Stimulated activated CD4-positive, alpha-beta T cell treated with anti-CD3 and anti-CD28 coated beads, Interleukin-12 subunit alpha, Interleukin-12 subunit beta, amount 100 ng/mL, for 4 hours (primary cell): ENCODE data around the gene GOSR1.
"Not testable (repeated sequence)": the region's sequence is repeated elsewhere in the genome, so short reads cannot be mapped to it uniquely, and the experiment has no call there.

Experiments
- DNase-seq: peaks from one replicate; pipeline ENCODE4 v3.0.0-alpha.2; 2020

The GOSR1 gene

GRCh38 chr17:30549181-30549580, 72.0 kb downstream of the GOSR1 start:
- DNase-seq = not testable (repeated sequence)

GRCh38 chr17:30549864-30550511, 72.8 kb downstream of the GOSR1 start:
- DNase-seq = no peak

- DNase-seq = no peak
Measured at GRCh38 chr17:30550512-30551273, 73.5 kb downstream of the GOSR1 start.

- not testable (repeated sequence) for DNase-seq
Measured at GRCh38 chr17:30551274-30551995, 74.2 kb downstream of the GOSR1 start.

GRCh38 chr17:30551996-30552339, 74.8 kb downstream of the GOSR1 start:
- no peak for DNase-seq

GRCh38 chr17:30552994-30553566, 75.9 kb downstream of the GOSR1 start:
- DNase-seq = no peak

- not testable (repeated sequence) for DNase-seq
Measured at GRCh38 chr17:30553823-30554440, 76.7 kb downstream of the GOSR1 start.

GRCh38 chr17:30554839-30555751, 77.9 kb downstream of the GOSR1 start:
- no peak for DNase-seq

- no peak for DNase-seq
Measured at GRCh38 chr17:30555942-30556341, 78.7 kb downstream of the GOSR1 start.

- DNase-seq = no peak
Measured at GRCh38 chr17:30556374-30557332, 79.4 kb downstream of the GOSR1 start.

- DNase-seq = no peak
Measured at GRCh38 chr17:30557916-30558685, 80.9 kb downstream of the GOSR1 start.

- DNase-seq = no peak
Measured at GRCh38 chr17:30558686-30559545, 81.7 kb downstream of the GOSR1 start.

- no peak for DNase-seq
Measured at GRCh38 chr17:30559656-30560055, 82.4 kb downstream of the GOSR1 start.

- DNase-seq = not testable (repeated sequence)
Measured at GRCh38 chr17:30560117-30561026, 83.2 kb downstream of the GOSR1 start.

- not testable (repeated sequence) for DNase-seq
Measured at GRCh38 chr17:30561766-30562165, 84.6 kb downstream of the GOSR1 start.

GRCh38 chr17:30563131-30563904, 86.1 kb downstream of the GOSR1 start:
- not testable (repeated sequence) for DNase-seq

- DNase-seq = not testable (repeated sequence)
Measured at GRCh38 chr17:30563905-30564390, 86.7 kb downstream of the GOSR1 start.
